Lung microvascular endothelial cell (primary cell): ENCODE data around the gene ELP2. TPM values are rescaled to one million over a fixed set of nuclear protein-coding genes. Genes with fewer than 3 reads are reported as not detected.

ENCODE experiments used
- DNase-seq, 2 donors: peaks; one replicate each; pipeline versions ENCODE4 v3.0.0 to v3.0.0-alpha.2; 2010; ENCODE audit warnings: low read depth in 2 of 2
- total RNA-seq: library from RNA; depleted of rRNA; stranded (reverse); fragments of >200 nt; gene quantifications from 2 replicates; pipeline ENCODE4 v1.2.1, GENCODE V29; 2014

Gene ELP2
- total RNA-seq, 1 donor from 2014 or later = 158 TPM

DNA sequence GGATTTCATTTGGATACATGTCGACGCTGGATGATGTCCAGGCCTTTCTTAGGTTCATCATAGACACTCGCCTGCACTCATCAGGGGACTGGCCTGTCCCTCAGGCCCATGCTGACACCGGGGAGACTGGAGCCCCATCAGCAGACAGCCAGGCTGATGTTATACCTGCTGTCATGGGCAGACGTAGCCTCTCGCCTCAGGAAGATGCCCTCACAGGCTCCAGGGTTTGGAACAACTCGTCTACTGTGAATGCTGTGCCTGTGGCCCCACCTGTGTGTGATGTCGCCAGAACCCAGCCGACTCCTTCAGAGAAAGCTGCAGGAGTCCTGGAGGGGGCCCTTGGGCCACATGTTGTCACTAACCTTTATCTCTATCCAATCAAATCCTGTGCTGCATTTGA is 85.9 kb downstream of the ELP2 start:
- no peak for DNase-seq

DNA sequence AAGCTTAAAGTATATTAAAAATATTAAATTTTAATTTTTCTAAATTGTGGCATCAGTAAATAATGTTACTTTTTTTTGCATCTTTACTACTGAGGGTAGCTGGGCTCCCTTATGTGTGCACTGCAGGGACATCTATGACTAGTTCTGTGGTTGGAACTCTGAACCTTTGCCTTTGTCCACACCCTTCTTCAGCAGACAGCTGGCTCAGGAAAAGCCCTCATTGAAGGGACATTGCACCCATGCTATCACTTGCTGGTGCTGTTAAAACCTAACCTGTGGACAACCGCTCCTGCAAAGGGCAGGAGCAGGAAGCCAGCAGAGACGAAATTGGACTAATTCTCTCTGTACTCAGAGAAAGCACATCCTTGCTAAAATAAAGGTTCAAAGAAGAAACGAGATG is 87.6 kb downstream of the ELP2 start:
- DNase-seq = no peak

DNA sequence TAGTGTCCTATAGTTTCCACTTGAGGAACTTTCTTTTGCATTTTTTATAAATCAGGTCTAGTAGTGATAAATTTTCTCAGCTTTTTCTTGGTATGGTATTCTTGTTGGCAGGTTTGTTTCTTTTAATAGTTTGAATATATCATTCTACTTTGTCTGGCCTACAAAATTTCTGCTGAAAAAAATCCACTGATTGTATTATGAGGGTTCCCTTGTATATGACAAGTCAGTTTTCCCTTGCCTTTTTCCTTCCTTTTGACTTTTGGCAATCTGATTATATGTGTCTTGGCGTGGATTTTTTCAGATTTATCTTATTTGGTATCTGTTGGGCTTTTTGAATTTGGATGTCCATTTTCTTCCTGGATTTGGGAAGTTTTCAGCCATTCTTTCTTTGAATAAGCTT is 99.5 kb downstream of the ELP2 start:
- no peak for DNase-seq

Other genes starting within 250 kb of the ELP2 start
- gene RPRD1A, start 62.3 kb upstream of the ELP2 start, total RNA-seq = 27.0 and 32.3 TPM in 2 replicates
- gene SLC39A6, start 559 bp upstream of the ELP2 start, total RNA-seq = 12.0 and 17.5 TPM in 2 replicates
- gene MOCOS, start 57.6 kb downstream of the ELP2 start, total RNA-seq = under 0.01 and 0.22 TPM in 2 replicates
- gene FHOD3, start 167.8 kb downstream of the ELP2 start, total RNA-seq = under 0.01 and 0.44 TPM in 2 replicates